ENCODE measurements around the gene CTPS1.

DNA sequence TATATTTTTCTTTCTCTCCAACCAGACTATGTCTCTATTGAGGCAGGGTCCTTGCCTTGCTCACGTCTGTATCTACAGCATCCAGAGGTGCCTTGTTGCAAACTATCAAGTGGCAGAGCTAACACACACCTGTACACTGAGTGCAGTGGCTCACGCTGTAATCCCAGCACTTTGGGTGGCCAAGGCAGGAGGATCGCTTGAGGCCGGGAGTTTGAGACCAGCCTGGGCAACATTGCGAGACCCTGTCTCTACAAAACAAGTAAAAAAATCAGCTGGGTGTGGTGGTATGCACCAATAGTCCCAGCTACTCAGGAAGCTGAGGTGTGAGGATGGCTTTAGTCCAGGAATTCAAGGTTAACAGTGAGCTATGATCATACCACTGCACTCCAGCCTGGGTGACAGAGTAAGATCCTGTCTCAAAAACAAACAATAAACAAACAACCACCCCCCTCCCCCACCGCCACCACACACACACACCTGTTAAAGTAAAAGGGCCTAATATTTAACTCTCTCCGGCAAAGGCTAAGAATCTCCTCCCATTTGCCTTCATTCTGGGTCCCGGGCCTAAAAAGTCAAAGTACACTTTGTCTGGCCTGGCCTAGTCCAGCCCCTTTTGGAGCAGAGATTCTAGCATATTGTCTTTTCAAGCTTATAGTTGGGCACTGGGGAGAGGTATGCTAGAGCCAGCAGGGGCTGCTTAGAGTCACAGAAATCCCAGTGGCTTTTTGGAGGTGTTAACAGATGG lies 51.5 kb downstream of the CTPS1 start:
- TF ChIP-seq, protein P1, sequence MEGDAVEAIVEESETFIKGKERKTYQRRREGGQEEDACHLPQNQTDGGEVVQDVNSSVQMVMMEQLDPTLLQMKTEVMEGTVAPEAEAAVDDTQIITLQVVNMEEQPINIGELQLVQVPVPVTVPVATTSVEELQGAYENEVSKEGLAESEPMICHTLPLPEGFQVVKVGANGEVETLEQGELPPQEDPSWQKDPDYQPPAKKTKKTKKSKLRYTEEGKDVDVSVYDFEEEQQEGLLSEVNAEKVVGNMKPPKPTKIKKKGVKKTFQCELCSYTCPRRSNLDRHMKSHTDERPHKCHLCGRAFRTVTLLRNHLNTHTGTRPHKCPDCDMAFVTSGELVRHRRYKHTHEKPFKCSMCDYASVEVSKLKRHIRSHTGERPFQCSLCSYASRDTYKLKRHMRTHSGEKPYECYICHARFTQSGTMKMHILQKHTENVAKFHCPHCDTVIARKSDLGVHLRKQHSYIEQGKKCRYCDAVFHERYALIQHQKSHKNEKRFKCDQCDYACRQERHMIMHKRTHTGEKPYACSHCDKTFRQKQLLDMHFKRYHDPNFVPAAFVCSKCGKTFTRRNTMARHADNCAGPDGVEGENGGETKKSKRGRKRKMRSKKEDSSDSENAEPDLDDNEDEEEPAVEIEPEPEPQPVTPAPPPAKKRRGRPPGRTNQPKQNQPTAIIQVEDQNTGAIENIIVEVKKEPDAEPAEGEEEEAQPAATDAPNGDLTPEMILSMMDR (optimal IDR thresholded peaks at IDR 0.05 in 1 of 3, IDR thresholded peaks at IDR 0.05 in 1 of 3, conservative IDR thresholded peaks at IDR 0.05 in 1 of 3; ENCODE audit: extremely low read depth in 1 of 3, insufficient read depth in 2 of 3, low read length in 3 of 3), result no peak
- TF ChIP-seq EZH2 (IDR thresholded peaks at IDR 0.05; ENCODE audit: low read length), result no peak

Measured in keratinocyte (primary cell).